Measurements from ENCODE around the gene PNP.

DNA sequence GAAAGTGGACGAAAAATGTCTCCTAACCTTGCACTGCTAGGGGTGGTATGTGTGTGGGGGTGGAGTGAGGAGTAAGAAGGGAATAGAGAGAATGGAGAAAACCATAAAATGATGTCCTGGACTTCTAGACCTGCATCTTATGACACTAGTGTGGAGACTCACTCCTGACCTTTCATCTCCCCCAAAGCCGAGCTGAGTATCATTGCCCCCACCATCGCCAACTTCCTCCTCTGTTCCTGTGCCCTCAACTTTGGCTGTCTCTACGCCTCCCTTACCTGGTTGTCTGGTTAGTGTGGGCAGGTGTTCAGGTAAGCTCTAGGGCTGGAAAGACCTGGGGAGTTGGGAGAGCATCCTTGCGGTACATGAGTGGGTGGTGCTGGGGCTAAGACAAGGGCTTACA lies 28.7 kb upstream of the PNP start:
- TF ChIP-seq CTCF (IDR thresholded peaks at IDR 0.05; ENCODE audit: low read depth, low read length, missing input control): no peak
- no peak for TF ChIP-seq JUND (IDR thresholded peaks at IDR 0.05)
- TF ChIP-seq, protein P1, sequence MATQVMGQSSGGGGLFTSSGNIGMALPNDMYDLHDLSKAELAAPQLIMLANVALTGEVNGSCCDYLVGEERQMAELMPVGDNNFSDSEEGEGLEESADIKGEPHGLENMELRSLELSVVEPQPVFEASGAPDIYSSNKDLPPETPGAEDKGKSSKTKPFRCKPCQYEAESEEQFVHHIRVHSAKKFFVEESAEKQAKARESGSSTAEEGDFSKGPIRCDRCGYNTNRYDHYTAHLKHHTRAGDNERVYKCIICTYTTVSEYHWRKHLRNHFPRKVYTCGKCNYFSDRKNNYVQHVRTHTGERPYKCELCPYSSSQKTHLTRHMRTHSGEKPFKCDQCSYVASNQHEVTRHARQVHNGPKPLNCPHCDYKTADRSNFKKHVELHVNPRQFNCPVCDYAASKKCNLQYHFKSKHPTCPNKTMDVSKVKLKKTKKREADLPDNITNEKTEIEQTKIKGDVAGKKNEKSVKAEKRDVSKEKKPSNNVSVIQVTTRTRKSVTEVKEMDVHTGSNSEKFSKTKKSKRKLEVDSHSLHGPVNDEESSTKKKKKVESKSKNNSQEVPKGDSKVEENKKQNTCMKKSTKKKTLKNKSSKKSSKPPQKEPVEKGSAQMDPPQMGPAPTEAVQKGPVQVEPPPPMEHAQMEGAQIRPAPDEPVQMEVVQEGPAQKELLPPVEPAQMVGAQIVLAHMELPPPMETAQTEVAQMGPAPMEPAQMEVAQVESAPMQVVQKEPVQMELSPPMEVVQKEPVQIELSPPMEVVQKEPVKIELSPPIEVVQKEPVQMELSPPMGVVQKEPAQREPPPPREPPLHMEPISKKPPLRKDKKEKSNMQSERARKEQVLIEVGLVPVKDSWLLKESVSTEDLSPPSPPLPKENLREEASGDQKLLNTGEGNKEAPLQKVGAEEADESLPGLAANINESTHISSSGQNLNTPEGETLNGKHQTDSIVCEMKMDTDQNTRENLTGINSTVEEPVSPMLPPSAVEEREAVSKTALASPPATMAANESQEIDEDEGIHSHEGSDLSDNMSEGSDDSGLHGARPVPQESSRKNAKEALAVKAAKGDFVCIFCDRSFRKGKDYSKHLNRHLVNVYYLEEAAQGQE (IDR thresholded peaks at IDR 0.05): no peak

All from liver (tissue), 3 donors.